Subcutaneous abdominal adipose tissue (tissue), 5 donors: ENCODE measurements around the gene BCL11A.

Experiments
- H3K27ac ChIP-seq: one replicate; pipeline ENCODE4 v1.7.0; 2013; ENCODE audit warnings: low read depth, mild to moderate bottlenecking, inconsistent platforms, low read length, moderate library complexity
- H3K27me3 ChIP-seq, 5 donors: one replicate each; pipeline ENCODE4 v1.7.0; 2013; ENCODE audit warnings: low read length in 5 of 5, inconsistent platforms in 1 of 5; ENCODE audit not compliant: control insufficient read depth in 5 of 5, insufficient read depth in 4 of 5
- H3K36me3 ChIP-seq, 5 donors: one replicate each; pipeline ENCODE4 v1.7.0; 2013; ENCODE audit warnings: low read length in 5 of 5; ENCODE audit not compliant: control insufficient read depth in 5 of 5, insufficient read depth in 5 of 5
- H3K4me1 ChIP-seq, 5 donors: one replicate each; pipeline ENCODE4 v1.7.0; 2013; ENCODE audit warnings: low read length in 5 of 5, mild to moderate bottlenecking in 3 of 5, moderate library complexity in 1 of 5; ENCODE audit not compliant: control insufficient read depth in 5 of 5, insufficient read depth in 5 of 5
- H3K4me3 ChIP-seq, 5 donors: one replicate each; pipeline ENCODE4 v1.7.0; 2013; ENCODE audit warnings: low read length in 5 of 5, low read depth in 1 of 5
- H3K9ac ChIP-seq, 5 donors: one replicate each; pipeline ENCODE4 v1.7.0; 2013; ENCODE audit warnings: low read length in 5 of 5, mild to moderate bottlenecking in 4 of 5, moderate library complexity in 3 of 5
- H3K9me3 ChIP-seq, 5 donors: one replicate each; pipeline ENCODE4 v1.7.0; 2013; ENCODE audit warnings: low read length in 5 of 5; ENCODE audit not compliant: control insufficient read depth in 5 of 5
- donor health status: healthy.
- donor health status: healthy.
- donor health status: healthy.
- donor health status: healthy.
- donor health status: healthy.

The BCL11A gene

DNA sequence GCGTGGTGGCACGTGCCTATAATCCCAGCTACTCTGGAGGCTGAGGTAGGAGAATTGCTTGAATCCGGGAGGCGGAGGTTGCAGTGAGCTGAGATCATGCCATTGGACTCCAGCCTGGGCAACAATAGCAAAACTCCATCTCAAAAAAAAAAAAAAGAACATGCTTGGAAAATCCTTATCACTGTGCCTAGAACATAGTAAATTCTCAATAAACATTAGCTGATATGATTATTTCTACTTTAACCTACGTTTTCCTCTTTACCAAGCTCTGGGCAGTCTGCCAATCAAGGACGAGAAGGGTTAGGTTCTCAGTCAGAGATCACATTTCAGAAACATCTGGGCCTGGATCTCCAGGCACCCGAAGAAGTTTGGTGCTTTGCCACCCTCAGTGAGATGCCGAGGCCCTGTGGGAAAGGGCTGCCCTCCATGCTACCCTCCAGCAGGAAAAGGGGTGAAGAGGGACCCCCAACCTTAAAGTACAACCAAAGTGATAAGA lies 107.7 kb downstream of the BCL11A start:
- Histone ChIP-seq H3K4me3 (no peak overlapping the region), H3K9ac (no peak overlapping the region), H3K9me3 (no peaks in the 10 kb centered on the region), H3K4me1 (no peaks in the 10 kb centered on the region), H3K36me3 (no peaks in the 10 kb centered on the region), H3K27ac (no peak overlapping the region), H3K27me3 (peaks cover 0 to 4% (median 0%) of the 10 kb centered on the region in 5 donors)

DNA sequence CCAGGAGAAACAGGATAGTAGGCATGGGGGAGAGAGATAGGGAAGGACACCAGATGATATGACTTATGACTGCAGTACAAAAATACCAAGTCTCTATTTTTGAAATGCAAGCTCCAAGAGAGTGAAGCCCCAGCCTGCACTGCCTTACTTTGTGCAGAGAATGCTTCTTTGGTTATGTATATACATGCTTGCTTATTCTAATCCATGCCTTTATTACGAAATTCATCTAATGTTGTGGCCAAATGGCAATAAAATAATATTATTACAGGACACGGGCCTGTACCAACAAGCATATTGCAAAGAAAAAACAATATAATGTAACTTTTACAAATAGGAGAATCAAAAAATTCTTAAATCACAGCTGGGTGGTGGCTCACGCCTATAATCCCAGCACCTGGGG lies 110.8 kb downstream of the BCL11A start:
- no peaks in the 10 kb centered on the region for H3K36me3 ChIP-seq
- no peaks in the 10 kb centered on the region for H3K9me3 ChIP-seq
- peaks cover 0 to 15% (median 7%) of the 10 kb centered on the region in 5 donors for H3K27me3 ChIP-seq
- H3K27ac ChIP-seq: no peak overlapping the region
- peaks cover 0 to 5% (median 0%) of the 10 kb centered on the region in 5 donors for H3K4me1 ChIP-seq
- H3K4me3 ChIP-seq: no peak overlapping the region
- H3K9ac ChIP-seq: no peak overlapping the region

DNA sequence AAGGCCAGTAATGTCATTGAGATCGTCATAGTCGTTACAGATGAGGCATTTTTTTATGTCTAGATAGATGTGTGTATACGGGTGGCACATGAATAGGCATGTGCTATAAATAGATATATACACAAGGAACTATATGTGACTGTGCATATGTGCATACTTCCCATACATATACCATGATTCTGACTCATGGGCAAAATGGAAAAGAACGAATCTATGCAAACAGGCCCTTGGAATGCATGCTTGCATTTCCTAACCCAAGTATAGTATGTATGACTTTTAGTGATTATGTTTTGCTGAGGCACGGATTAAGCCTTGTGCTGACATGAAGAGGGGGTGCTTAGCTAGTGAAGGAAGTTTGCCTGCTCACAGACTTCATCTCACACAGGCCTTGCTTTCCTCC lies 111.7 kb downstream of the BCL11A start:
- Histone ChIP-seq H3K9ac (no peak overlapping the region), H3K4me1 (peaks cover 0 to 5% (median 0%) of the 10 kb centered on the region in 5 donors), H3K9me3 (no peaks in the 10 kb centered on the region), H3K36me3 (no peaks in the 10 kb centered on the region), H3K27me3 (peaks cover 0 to 19% (median 11%) of the 10 kb centered on the region in 5 donors), H3K27ac (no peak overlapping the region), H3K4me3 (no peak overlapping the region)

DNA sequence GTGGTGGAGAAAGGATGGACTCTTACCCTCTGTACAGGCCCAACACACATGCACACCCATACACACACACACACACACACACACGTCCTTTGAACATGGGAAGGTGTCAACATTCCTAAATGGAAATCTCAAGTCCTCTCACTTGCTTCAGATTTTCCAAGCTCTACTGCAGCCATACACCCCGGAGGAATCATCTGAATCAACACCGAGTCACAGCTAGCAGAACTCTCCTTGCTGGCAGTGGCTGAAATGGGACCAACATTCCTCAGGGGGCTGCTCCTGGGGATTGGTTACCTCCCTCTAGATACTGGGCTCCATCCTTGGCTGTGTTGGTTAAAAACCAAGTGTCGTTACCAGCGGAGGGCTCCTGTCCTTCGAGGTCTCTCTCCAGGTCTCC lies 112.7 kb downstream of the BCL11A start:
- no peak overlapping the region for H3K27ac ChIP-seq
- no peaks in the 10 kb centered on the region for H3K36me3 ChIP-seq
- no peak overlapping the region for H3K9ac ChIP-seq
- peaks cover 0 to 5% (median 0%) of the 10 kb centered on the region in 5 donors for H3K4me1 ChIP-seq
- peaks cover 0 to 15% (median 11%) of the 10 kb centered on the region in 5 donors for H3K27me3 ChIP-seq
- no peak overlapping the region for H3K4me3 ChIP-seq
- H3K9me3 ChIP-seq: no peaks in the 10 kb centered on the region

DNA sequence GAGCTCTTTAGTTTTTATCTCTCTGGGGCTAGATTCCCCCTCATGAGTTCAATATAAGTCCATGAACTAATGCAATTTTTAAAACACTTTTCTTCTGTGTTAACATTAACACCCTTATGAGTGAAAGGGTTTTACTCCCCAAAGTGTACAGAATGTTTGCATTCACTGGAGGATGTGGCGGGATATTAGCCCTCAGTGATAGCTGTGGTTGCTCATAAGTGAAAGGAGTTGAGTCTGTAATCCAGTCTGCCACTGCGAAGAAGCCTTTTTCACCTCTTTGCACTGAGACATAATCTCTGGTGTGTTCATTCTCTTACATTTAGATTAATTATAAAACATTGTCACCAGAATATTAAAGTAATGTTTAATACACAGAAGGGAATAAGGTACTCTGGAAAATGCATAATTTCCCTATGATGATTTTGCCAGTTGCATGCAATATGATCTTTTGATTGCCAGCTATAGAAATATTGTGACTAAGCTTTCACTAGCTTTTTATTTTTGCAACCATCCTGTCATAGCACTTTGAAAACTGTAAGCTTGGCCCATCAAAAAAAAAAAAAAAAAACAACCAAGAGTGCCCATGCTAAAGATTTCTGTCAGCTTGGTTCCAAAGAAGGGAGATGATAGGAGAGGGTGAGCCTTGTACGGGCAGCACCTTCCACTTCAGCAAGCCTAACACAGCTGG lies 113.2 kb downstream of the BCL11A start:
- Histone ChIP-seq H3K4me1 (peaks cover 0 to 5% (median 0%) of the 10 kb centered on the region in 5 donors), H3K27ac (no peak overlapping the region), H3K4me3 (no peak overlapping the region), H3K9me3 (no peaks in the 10 kb centered on the region), H3K9ac (no peak overlapping the region), H3K36me3 (no peaks in the 10 kb centered on the region), H3K27me3 (peaks cover 0 to 15% (median 11%) of the 10 kb centered on the region in 5 donors)

DNA sequence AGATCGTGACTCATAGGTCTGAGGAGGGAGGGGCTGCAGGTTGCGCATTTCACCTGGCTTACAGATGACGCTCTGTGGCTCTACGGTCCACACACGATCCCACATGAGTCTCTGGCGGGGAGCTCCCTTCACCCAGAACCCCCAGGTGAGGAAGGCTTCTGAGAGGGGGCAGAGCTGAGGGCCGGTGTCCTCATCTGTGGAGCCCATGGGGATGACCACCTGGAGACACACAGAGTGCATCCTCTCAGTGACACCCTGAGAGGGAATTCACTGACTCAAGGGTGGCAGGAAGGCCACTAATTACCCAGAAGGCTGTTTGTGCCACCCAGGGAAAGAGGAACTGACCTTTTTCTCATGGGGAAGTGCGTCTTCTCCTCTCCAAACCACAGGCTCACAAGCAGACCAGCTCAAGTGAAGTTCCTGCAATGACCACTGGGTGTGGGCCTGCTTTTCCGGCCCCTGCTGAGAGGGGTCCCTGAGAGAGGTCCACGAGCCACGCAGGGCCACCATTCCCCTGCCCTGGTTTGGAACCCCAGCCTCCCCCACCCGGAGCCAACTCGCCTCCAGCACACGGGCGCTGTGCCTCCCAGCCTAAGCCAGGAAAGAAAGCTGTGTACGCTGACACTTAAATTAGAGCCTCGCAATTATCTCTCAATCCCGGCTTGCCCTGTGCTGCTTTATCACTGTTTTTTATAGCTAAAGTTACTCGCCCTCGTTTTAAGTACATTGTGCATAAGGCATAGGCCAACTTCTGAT lies 114.1 kb downstream of the BCL11A start:
- Histone ChIP-seq H3K9ac (no peak overlapping the region), H3K4me1 (peaks cover 0 to 5% (median 3%) of the 10 kb centered on the region in 5 donors), H3K27ac (no peak overlapping the region), H3K9me3 (no peaks in the 10 kb centered on the region), H3K27me3 (peaks cover 0 to 15% (median 11%) of the 10 kb centered on the region in 5 donors), H3K4me3 (no peak overlapping the region), H3K36me3 (no peaks in the 10 kb centered on the region)

DNA sequence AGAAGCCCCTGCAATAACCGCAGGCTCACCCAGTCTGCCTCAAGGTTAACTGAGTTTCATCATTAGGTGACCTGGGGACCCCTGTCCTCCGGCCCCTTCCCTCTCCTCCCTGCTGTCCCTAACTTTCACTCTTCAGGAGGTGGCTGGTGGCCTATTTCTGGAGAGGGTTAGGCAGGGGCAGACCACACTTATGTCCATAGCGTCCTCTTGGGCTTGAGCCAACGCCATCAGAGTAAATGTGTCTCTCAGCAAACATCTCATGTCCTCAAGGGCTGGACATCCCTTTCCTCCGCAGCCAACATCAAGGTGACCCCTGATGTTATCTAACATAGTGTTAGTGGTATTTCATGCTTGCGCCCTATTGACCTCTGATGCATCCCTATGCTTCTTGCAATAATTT lies 114.8 kb downstream of the BCL11A start:
- no peak overlapping the region for H3K4me3 ChIP-seq
- peaks cover 0 to 15% (median 11%) of the 10 kb centered on the region in 5 donors for H3K27me3 ChIP-seq
- H3K27ac ChIP-seq: no peak overlapping the region
- H3K4me1 ChIP-seq: peaks cover 0 to 9% (median 5%) of the 10 kb centered on the region in 5 donors
- no peaks in the 10 kb centered on the region for H3K9me3 ChIP-seq
- H3K36me3 ChIP-seq: no peaks in the 10 kb centered on the region
- H3K9ac ChIP-seq: no peak overlapping the region

DNA sequence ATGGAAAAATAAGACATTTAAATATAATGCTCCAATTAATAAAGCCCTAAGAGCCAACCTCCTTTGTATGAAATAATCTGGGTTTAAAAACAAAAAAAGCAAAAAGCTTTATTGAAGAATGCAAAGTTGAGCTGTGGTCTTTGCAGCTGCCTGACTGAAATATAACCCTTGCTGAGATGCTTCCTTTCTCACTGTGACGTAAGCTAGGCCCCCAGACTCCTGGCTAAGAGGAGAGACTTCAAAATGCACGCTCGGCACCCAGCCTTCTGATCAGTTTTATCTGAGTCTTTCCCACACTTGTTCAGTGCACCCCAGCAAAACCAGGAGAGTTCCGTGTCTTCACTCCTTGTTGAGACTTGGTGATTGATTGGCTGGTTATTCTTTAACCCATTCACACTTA lies 115.3 kb downstream of the BCL11A start:
- Histone ChIP-seq H3K27me3 (peaks cover 0 to 15% (median 11%) of the 10 kb centered on the region in 5 donors), H3K4me3 (no peak overlapping the region), H3K9me3 (no peaks in the 10 kb centered on the region), H3K27ac (no peak overlapping the region), H3K4me1 (peaks cover 0 to 9% (median 5%) of the 10 kb centered on the region in 5 donors), H3K36me3 (no peaks in the 10 kb centered on the region), H3K9ac (no peak overlapping the region)

DNA sequence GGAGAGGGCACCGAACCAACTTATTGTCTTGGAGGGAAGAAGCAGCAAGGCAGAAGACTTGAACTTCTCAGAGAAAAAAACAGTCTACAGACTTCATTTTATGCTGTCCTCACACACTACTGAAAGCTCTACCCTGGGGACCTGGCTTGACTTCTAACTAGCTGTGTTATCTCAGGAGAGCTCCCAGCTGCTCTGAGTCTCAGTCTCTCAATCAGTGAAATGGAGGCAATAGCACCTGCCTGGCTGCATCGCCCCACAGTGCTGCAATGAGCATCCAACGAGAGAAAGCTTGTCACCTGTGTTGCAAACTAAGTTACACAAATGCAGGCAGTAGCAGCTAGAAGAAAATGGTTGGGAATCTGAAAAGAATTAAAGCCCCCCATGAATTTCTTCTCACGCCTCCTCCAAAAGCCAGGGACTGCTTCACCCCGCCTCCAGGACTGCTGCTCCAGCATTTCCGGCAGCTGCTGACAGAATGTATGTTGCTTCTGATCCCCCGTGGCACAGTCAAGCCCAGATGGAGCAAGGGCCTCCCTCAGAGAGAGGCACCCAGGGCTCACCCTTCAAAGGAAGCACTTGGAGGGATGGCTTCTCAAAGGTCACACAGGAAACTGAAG lies 116.3 kb downstream of the BCL11A start:
- no peaks in the 10 kb centered on the region for H3K36me3 ChIP-seq
- no peak overlapping the region for H3K4me3 ChIP-seq
- H3K9ac ChIP-seq: no peak overlapping the region
- H3K4me1 ChIP-seq: peaks cover 0 to 9% (median 5%) of the 10 kb centered on the region in 5 donors
- peaks cover 0 to 17% (median 11%) of the 10 kb centered on the region in 5 donors for H3K27me3 ChIP-seq
- no peak overlapping the region for H3K27ac ChIP-seq
- H3K9me3 ChIP-seq: no peaks in the 10 kb centered on the region
